Skeletal muscle tissue (tissue), 4 donors: ENCODE measurements around the gene MYO3B. TPM values are rescaled to one million over a fixed set of nuclear protein-coding genes. Genes with fewer than 3 reads are reported as not detected.

Source experiments
- H3K27ac ChIP-seq: one replicate; pipeline ENCODE4 v1.7.0; 2013; ENCODE audit warnings: mild to moderate bottlenecking, low read depth, low read length, inconsistent platforms
- H3K27me3 ChIP-seq, 3 donors: one replicate each; pipeline ENCODE4 v1.7.0; 2013; ENCODE audit warnings: low read length in 3 of 3; ENCODE audit not compliant: control insufficient read depth in 3 of 3, insufficient read depth in 3 of 3
- H3K36me3 ChIP-seq, 3 donors: one replicate each; pipeline ENCODE4 v1.7.0; 2013; ENCODE audit warnings: low read length in 3 of 3; ENCODE audit not compliant: control insufficient read depth in 3 of 3, insufficient read depth in 3 of 3
- H3K4me1 ChIP-seq, 3 donors: one replicate each; pipeline ENCODE4 v1.7.0; 2013; ENCODE audit warnings: low read length in 3 of 3, mild to moderate bottlenecking in 3 of 3; ENCODE audit not compliant: control insufficient read depth in 3 of 3, insufficient read depth in 3 of 3
- H3K4me3 ChIP-seq, 3 donors: one replicate each; pipeline ENCODE4 v1.7.0; 2013; ENCODE audit warnings: low read length in 3 of 3
- H3K9ac ChIP-seq, 3 donors: one replicate each; pipeline ENCODE4 v1.7.0; 2013; ENCODE audit warnings: low read length in 3 of 3, mild to moderate bottlenecking in 3 of 3, moderate library complexity in 2 of 3, low read depth in 1 of 3
- H3K9me3 ChIP-seq, 3 donors: one replicate each; pipeline ENCODE4 v1.7.0; 2013; ENCODE audit warnings: low read length in 3 of 3; ENCODE audit not compliant: control insufficient read depth in 3 of 3
- total RNA-seq: library from RNA; depleted of rRNA; stranded (reverse); fragments of >200 nt; gene quantifications from one replicate; pipeline ENCODE4 v1.2.3, GENCODE V29; 2014
- donor health status: Osteomylitis.

MYO3B gene
- total RNA-seq, 1 donor from 2014 or later = under 0.01 TPM

DNA sequence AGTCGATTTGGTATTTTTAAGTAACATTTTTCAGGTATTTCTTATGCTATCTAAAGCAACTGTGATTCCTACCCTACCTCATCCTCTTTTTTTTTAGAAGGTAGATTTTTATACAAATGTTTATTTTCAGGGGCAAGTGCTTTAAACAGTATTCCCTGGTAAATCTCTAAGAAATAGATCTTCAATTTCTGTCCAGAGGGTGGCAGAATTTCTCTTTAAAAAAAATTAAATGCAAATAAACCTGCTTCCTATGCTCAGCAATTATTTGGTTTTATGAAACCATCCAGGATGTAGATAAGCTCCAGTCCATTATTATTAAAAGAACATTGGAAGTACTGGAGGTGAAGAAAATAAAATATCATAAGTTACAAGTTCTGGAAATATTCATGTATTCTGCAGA lies 191.9 kb downstream of the MYO3B start:
- no peak overlapping the region for H3K27ac ChIP-seq
- H3K9ac ChIP-seq = no peak overlapping the region
- H3K4me1 ChIP-seq = no peaks in the 10 kb centered on the region
- no peaks in the 10 kb centered on the region for H3K36me3 ChIP-seq
- no peak overlapping the region for H3K4me3 ChIP-seq
- no peaks in the 10 kb centered on the region for H3K9me3 ChIP-seq
- H3K27me3 ChIP-seq = peaks cover 3 to 17% (median 17%) of the 10 kb centered on the region in 3 donors

DNA sequence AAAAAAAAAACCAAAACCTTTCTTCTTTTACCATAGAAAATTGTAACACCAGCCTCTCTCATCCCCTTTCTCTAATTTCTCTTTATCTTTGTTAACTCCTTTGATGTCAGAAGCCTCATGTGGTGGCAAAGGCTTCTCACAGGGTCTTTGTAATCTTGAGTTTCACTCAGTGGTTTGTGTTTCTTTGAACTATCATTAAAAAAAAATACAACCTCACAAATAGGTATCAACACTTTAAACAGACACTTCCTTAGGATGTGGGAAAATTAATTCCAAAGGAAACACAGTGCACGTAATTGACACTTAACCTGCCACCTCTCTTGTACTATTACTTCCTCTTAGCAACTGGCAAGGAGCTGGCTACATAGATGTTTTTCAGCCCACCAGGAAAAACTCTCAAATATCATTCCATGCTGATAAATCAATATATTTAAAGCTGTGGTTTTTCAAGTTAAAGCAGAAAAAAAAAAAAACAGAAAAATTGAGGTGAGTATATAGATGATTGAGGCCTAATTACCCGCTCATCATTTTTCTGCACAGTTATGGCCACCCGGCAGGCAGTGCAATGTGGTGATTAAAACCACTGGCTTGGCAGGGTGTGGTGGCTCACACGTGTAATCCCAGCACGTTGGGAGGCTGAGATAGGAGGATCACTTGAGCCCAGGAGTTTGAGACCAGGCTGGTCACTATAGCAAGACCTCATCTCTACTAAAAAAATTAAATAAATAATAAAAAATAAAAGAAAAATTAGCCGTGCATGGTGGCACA lies 193.5 kb downstream of the MYO3B start:
- Histone ChIP-seq H3K9ac (no peak overlapping the region), H3K36me3 (no peaks in the 10 kb centered on the region), H3K27ac (no peak overlapping the region), H3K4me1 (no peaks in the 10 kb centered on the region), H3K27me3 (peaks cover 0 to 15% (median 14%) of the 10 kb centered on the region in 3 donors), H3K4me3 (no peak overlapping the region), H3K9me3 (no peaks in the 10 kb centered on the region)

DNA sequence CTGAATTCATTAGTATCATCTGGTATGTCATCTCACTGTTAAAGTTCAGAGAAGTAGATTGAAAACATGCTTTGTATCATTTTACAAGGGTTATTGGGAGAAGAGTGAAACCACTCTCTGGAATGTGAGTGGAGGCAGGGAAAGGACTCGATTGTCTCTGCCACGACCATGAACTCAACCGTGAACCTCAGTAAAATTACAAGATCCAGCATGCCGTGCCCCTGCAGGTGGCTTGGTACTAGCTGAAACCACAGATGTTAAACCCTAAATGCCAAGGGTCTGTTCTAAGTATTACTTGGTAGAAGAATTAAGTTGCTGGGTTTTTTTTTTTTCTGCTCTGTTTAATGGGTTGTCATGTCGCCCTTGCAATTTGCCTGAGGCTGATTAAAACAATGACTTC lies 197.2 kb downstream of the MYO3B start:
- no peak overlapping the region for H3K27ac ChIP-seq
- peaks cover 0 to 6% (median 3%) of the 10 kb centered on the region in 3 donors for H3K27me3 ChIP-seq
- H3K9ac ChIP-seq = no peak overlapping the region
- no peaks in the 10 kb centered on the region for H3K9me3 ChIP-seq
- H3K4me1 ChIP-seq = no peaks in the 10 kb centered on the region
- H3K4me3 ChIP-seq = no peak overlapping the region
- H3K36me3 ChIP-seq = no peaks in the 10 kb centered on the region

DNA sequence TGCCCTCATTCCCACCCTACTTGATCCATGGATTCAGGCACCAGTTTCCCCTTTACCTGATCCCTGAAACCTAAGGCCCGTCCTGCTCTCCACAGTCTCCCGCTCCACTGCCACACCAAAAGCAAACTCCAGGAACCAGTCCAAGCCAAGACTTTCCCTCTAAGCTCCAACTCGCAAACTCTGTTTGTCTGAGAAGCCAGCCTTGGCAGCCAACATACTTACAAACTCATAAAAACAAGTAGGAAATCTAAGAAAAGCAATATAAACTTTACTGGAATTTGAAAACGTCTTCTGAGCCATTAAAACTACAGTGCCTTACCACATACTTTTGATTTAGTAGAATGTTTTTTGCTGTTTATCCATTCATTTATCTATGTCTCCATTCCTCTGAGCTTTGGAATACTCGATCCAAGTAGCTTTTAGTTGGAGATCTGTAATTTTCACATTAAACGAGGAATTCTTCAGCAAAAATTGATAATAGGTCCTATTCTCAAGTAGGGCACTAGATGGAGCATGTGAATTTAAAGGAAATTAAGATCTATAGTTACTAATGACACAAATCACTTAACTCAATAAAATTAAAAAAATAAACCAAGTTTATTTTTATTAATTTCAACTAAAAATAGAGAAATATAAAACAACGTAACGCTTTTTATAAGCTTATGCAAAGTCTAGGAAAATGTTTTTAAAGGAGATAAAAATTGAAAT lies 199.7 kb downstream of the MYO3B start:
- H3K27me3 ChIP-seq = peaks cover 0 to 3% (median 2%) of the 10 kb centered on the region in 3 donors
- H3K9ac ChIP-seq = no peak overlapping the region
- no peaks in the 10 kb centered on the region for H3K9me3 ChIP-seq
- H3K4me1 ChIP-seq = no peaks in the 10 kb centered on the region
- no peaks in the 10 kb centered on the region for H3K36me3 ChIP-seq
- no peak overlapping the region for H3K4me3 ChIP-seq
- no peak overlapping the region for H3K27ac ChIP-seq

DNA sequence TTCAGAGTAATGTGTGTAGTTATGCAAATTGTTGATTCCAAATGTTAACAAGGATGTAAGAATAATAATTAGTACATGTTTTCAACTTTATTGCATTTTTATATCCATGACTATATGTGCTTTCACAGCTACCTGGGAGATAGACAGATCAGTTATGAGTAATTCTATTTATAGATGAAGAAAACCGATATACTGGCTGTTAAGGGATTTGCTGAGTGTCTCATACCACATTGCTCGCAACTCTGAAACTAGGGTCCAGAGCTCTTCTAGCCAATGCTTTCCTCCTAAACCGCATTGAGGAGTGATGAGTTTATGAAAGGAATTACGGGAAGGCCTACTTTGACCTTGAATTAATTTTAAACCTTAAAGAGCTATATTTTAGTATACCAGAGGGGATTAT lies 202.3 kb downstream of the MYO3B start:
- Histone ChIP-seq H3K27ac (no peak overlapping the region), H3K9me3 (no peaks in the 10 kb centered on the region), H3K27me3 (peaks cover 0 to 3% (median 3%) of the 10 kb centered on the region in 3 donors), H3K4me1 (no peaks in the 10 kb centered on the region), H3K9ac (no peak overlapping the region), H3K36me3 (no peaks in the 10 kb centered on the region), H3K4me3 (no peak overlapping the region)

DNA sequence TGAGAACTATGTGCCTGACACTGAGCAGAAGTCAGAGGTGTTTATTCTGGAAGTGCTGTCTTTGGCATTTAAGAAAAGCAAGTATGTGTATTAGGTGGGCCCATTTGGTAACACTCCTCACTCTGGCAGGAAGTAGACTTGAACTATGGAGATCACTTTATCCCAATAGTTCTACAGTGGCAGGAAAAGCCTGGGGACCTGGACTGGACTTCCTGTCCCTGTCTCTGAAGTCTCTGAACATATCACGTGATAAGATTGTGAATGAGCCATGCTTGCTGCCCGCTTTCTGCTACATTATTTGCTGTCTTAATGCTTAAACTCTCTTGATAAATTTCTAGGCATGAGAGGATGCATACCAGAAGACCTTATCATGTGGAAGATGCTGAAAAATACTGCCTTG lies 203.7 kb downstream of the MYO3B start:
- Histone ChIP-seq H3K27me3 (peaks cover 0 to 3% (median 3%) of the 10 kb centered on the region in 3 donors), H3K27ac (no peak overlapping the region)

DNA sequence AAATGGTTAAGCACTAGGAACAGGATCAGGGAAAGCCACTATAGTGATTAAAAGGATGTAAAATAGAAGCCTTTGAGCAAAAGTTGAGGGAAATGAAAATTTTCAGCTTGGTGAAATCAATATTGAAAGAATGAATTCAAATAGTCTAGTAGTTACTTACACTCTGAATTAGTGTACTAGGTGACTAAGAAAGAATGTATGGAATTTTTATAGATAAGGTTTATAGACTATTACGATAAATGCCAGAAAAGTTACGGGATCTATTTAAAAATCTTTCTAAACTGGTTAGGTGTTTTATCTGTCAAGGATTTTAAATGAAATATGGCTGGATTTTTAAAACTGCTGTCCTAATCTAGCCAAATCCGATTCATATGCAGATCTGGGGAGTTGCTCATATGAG lies 208.6 kb downstream of the MYO3B start:
- Histone ChIP-seq H3K9ac (no peak overlapping the region), H3K27me3 (peaks cover 0 to 18% (median 2%) of the 10 kb centered on the region in 3 donors), H3K4me1 (no peaks in the 10 kb centered on the region), H3K36me3 (no peaks in the 10 kb centered on the region), H3K9me3 (no peaks in the 10 kb centered on the region), H3K4me3 (no peak overlapping the region), H3K27ac (no peak overlapping the region)

More for the DNA sequence above, 203.7 kb downstream of the MYO3B start:
- Histone ChIP-seq H3K9me3 (no peaks in the 10 kb centered on the region), H3K36me3 (no peaks in the 10 kb centered on the region), H3K9ac (no peak overlapping the region), H3K4me1 (no peaks in the 10 kb centered on the region), H3K4me3 (no peak overlapping the region)

DNA sequence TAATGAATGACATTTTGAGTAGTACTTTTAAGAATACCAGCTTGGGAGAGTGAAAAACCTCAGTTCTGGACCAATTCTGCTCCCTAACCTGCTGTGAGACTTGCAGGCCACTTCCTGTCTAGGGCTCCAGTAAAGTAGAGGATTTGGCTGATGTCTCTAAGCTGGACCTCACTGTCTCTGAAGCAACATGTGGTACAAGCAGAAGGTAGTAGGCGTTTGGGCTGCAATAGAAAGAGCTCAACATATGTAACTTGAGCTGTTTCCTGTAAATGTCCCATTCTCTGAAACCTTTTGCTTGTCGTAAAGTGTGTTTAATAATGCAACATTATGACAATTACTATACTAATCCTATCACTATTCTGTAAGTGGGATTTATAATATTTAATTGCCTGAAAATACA lies 213.1 kb downstream of the MYO3B start:
- Histone ChIP-seq H3K4me1 (no peaks in the 10 kb centered on the region), H3K9ac (no peak overlapping the region), H3K4me3 (no peak overlapping the region), H3K36me3 (no peaks in the 10 kb centered on the region), H3K9me3 (no peaks in the 10 kb centered on the region), H3K27ac (no peak overlapping the region), H3K27me3 (peaks cover 0 to 18% (median 4%) of the 10 kb centered on the region in 3 donors)

DNA sequence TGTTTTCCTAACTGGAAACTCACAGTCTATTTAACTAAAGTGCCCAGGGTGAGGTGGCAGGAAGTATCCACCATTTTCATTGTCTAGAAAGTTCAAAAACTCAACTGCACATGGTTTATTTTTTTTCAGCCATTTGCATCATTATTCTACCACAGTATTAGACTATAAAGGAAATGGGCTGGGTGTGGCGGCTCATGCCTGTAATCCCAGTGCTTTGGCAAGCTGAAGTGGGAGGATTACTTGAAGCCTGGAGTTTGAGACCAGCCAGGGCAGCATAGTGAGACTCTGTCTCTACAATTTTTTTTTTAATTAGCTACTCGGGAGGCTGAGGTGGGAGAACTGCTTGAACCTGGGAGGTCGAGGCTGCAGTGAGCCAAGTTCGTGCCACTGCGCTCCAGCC lies 213.8 kb downstream of the MYO3B start:
- no peak overlapping the region for H3K4me3 ChIP-seq
- H3K27me3 ChIP-seq = peaks cover 0 to 21% (median 4%) of the 10 kb centered on the region in 3 donors
- no peaks in the 10 kb centered on the region for H3K9me3 ChIP-seq
- H3K4me1 ChIP-seq = no peaks in the 10 kb centered on the region
- no peak overlapping the region for H3K9ac ChIP-seq
- H3K27ac ChIP-seq = no peak overlapping the region
- no peaks in the 10 kb centered on the region for H3K36me3 ChIP-seq

DNA sequence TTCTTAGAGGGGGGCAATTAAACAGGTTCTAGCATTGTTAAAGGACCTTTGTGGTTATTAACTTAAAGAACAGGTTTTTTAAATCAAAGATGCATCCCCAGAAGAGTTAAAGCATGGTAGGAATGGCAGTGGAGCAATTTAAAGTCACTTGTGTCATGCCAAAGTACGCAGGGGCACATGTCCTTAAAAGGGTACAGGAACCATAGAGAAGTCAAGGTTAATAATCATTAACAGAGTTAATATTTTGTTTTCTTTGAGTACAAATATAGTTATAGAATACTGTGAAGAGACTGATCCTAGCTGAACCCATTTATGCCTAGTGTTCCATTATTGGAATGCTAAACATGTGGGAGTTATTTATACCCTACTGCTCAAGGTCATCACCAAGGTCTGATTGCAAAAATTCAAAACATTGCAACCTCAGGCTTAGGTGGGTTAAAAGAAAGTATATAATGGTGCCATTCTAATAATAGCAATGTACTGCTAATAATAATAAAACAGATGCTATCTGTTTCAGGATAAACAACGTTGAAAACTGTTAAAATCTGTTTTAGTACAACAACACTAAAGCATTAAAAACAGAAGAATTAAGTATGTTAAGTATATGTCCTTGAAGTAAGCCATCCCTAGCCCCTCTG lies 216.0 kb downstream of the MYO3B start:
- no peak overlapping the region for H3K27ac ChIP-seq
- H3K27me3 ChIP-seq = peaks cover 0 to 14% (median 2%) of the 10 kb centered on the region in 3 donors
- H3K4me1 ChIP-seq = no peaks in the 10 kb centered on the region
- no peak overlapping the region for H3K4me3 ChIP-seq
- H3K36me3 ChIP-seq = no peaks in the 10 kb centered on the region
- H3K9ac ChIP-seq = no peak overlapping the region
- H3K9me3 ChIP-seq = no peaks in the 10 kb centered on the region
